ENCODE data around the gene HAVCR1.
"Not testable (repeated sequence)": the region's sequence is repeated elsewhere in the genome, so short reads cannot be mapped to it uniquely, and the experiment has no call there.

Gene HAVCR1

DNA sequence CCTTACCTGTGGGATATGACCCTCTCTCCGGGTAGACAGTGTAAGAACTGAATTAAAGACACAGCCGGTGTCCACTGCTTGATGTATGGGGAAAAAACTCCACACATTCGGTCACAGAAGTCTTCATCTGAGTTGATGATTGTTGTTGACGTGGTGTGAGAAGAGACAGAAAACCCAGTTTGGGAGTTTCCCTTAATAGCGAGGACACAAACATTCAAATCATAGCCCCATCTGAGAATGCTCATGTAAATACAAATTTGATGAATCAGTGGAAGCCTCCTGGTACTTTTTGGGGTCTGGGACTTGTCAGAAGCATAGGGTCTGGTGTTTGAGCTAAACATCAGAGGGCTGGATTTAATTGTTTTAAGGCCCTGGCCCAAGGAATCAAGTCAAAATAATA, 11.0 kb downstream of the HAVCR1 start:
- no peak for DNase-seq

DNA sequence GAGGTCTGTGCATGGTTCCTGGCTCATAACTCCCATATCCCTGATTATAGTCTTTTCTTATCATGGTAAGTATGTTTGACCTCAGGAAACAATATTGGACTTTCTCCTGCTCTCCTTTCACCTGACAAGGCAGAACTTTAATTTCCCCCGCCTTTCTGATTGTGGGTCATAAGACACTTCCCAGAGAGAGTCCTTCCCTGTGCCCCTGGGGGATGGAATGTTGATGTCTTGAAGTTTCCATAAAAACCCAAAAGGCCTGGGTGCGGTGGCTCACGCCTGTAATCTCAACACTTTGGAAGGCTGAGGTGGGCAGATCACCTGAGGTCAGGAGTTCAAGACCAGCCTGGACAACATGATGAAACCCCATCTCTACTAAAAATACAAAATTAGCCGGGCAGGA, 11.9 kb downstream of the HAVCR1 start:
- not testable (repeated sequence) for DNase-seq

DNA sequence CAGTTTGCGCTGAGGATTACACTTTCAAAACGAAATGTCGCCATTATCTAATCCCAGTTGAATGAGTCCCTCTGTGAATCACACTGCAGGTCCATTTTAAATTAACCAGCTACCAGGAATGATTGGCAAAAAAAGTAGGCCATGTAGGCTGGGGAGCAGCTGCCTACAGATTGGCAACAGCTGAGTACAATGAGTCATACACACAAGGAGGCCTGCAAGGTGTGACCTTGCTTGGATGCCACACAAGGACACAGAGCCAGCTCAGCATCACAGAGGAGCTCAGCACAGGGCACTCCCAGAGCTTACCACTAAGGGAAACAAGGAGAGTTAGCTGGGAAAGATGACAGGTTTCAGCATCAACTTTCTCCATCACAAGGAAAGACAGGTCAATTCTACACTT, 12.9 kb downstream of the HAVCR1 start:
- DNase-seq: no peak

DNA sequence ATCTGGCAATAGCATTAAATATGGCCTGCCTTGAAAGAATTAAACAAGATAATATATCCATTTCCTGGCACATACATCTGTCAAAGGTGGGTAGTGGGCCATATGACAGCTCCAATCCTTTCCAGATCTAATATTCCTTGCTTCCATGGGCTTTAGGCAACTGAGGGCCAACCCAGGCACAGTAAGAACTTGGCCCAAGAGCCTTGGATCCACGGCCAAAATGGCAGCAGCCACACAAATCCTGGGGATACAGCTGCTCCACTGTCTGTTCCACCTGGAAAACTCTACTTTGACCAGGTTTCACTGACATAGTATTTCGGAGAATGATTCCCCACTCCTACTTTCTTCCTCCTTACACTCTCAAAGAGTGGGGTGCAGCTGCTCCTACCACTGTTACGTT, 13.3 kb downstream of the HAVCR1 start:
- no peak for DNase-seq

DNA sequence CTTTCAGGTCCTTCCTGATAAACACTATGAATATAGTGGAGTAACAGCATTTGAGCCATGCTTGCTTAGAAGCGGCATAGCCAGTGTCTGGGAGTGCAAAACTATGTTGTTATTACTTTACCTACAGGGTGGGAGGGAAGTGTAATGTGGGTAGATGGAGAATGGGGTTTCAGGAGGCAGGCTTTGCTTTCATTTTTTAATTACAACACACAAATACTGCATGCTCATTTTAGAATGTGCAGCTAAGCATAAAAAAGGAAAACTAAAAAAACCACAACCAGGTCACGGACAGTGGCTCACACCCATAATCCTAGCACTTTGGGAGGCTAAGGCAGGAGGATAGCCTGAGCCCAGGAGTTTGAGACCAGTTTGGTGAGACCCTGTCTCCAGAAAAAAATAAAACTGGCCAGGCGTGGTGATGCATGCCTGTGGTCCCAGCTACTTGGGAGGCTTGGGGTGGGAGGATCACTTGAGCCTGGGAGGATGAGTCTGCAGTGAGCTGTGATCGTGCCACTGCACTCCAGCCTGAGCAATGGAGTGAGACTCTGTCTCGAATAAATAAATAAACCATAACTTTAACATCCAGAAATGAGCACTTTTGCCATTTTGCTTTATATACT, 20.2 kb downstream of the HAVCR1 start:
- no peak for DNase-seq

DNA sequence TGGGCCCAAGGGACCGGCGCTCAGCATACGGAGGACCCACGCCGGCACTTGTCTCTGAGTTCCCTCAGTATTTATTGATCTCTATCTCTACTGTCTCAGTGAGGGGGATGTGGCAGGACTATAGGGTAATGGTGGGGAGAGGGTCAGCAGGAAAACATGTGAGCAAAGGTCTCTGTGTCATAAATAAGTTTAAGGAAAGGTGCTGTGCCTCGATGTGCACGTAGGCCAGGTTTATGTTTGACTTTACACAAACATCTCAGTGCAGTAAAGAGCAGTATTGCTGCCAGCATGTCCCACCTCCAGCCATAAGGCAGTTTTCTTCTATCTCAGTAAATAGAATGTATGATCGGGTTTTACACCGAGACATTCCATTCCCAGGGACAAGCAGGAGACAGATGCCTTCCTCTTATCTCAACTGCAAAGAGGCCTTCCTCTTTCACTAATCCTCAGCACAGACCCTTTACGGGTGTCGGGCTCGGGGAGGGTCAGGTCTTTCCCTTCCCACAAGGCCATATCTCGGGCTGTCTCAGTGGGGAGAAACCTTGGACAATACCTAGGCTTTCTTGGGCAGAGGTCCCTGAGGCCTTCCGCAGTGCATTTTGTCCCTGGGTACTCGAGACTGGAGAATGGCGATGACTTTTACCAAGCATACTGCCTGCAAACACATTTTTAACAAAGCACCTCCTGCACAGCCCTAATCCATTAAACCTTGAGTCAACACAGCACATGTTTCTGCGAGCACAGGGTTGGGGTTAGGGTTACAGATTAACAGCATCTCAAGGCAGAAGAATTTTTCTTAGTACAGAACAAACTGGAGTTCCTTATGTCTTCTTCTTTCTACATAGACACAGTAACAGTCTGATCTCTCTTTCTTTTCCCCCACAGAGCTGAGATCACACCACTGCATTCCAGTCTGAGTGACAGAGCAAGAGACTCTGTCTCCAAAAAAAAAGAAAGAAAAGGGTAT, 24.5 kb downstream of the HAVCR1 start:
- not testable (repeated sequence) for DNase-seq

DNA sequence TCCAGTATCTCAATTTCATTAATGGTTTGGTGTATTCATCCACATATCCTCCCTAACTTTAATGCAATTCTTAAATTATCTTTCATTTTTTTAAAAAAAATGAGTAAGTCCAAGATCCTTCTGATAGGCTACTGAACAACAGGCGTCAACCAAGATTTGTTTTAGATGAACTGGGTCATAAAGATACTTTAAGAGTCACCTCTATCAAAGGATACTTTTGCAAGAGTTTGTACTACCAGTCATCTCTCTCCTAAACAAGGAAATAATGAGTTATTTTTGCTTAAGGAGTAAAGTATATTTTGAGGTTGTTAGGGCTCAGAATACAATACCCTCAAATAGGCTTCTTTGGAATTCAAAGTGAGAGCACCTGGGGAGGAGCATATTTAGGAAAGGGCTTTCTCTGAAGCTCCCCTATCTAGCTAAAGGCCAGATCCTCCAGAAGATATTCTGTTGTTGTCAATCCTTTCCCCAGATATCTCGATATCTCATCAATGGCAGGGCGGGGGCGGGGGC, 25.8 kb downstream of the HAVCR1 start:
- DNase-seq: no peak

DNA sequence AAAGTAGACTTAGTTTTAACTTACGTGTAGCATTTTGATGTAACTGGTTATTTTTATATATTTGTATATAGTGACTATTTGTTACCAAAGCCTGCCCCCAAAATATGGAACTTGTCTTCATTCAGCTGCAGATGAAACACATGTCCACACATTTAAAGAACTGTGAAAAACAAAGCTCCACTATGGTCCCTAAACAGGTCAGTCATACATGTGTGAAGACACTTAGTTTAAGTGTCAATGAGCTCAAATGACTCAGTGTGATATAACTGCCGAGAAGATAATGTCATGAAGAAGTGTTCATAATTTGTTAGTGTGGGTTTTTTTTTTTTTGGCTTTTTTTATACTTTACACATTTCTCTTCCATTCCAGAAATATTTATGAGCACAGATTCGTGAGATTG, 28.2 kb downstream of the HAVCR1 start:
- no peak for DNase-seq

DNA sequence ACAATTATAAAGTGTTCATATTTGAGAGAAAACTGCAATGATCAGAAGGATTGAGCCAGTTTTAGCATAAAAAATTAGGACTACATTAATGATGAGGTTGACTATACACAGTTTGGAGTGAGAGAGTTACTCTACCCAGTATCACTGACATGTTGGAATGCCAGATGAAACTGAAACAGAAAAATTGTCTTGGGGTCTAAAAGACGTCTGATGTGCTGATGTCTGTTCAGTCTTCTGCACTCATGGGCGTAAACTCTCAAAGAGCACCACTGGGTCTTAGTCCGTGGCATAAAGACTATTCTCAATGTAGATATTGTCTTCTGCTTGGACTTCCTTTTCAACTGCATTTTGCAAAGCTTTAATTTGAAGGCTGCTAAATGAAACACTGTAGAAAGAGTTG, 29.5 kb downstream of the HAVCR1 start:
- DNase-seq: no peak

DNA sequence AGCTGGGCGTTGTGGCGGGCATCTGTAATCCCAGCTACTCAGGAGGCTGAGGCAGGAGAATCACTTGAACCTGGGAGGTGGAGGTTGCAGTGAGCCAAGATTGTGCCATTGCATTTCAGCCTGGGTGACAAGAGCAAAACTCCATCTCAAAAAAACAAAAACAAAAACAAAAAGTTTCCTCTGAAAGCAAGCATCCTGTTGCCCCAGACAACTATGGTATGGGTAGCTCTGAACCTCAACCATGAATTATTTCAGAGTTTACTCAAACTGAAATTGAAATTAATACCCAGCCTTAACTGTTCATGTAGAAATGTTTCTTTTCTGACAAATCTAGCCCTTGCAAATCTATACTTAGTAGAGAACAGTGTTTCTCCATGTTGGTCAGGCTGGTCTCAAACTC, 31.3 kb downstream of the HAVCR1 start:
- DNase-seq: not testable (repeated sequence)

DNA sequence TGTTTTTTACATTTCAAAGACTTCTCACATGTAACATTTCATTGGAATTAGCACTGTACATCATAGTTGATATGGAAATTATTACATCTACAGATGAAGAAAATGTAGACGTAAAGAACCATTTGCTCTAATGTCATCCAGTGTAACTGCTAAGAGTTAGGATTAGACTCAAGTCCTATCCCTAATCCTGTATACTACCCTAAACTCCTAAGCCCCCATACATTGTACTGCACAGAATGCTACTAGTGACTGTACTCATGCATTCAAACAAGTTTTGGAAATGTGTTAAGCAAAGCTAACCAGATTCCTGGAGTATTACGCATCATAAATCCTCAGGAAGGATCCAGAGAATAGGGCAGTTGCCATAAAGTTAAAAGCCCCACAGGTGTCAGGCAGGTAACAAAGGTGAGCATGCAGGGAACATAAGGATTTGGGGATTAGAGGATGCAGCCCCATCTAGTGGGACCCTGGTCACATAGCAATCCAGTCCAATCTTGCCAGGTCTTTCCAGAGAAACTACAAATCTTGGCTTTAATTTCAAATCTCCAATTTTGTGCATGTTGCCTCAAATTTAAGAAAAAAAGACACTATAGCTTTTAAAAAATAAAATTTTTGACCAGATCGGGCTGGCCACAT, 32.0 kb downstream of the HAVCR1 start:
- DNase-seq: peak; percentile 45

DNA sequence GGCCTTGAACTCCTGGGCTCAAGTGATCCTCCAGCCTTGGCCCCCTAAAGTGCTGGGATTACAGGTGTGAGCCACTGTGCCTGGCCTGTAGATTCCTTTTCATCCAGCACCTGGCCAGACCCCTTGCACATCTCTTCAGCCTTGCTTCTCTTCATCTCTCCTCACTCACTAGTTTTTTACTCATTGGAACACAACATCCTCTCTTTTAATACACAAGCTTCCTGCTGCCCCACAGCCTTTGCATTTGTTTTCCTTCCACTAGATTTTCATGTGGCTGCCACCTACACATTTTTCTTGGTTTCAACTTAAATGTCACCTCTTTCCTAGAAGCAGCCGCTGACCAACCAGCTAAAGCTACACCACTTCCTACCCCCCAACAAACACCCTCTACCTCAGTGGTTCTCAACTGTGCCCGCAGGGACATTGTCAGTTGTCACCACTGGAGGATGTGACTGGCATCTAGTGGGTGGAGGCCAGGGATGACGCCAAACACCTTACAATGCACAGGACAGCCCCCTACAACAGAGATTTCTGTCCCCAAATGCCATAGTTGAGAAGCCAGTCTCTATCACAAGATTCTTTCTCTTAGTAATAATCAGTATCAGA, 33.7 kb downstream of the HAVCR1 start:
- no peak for DNase-seq

DNA sequence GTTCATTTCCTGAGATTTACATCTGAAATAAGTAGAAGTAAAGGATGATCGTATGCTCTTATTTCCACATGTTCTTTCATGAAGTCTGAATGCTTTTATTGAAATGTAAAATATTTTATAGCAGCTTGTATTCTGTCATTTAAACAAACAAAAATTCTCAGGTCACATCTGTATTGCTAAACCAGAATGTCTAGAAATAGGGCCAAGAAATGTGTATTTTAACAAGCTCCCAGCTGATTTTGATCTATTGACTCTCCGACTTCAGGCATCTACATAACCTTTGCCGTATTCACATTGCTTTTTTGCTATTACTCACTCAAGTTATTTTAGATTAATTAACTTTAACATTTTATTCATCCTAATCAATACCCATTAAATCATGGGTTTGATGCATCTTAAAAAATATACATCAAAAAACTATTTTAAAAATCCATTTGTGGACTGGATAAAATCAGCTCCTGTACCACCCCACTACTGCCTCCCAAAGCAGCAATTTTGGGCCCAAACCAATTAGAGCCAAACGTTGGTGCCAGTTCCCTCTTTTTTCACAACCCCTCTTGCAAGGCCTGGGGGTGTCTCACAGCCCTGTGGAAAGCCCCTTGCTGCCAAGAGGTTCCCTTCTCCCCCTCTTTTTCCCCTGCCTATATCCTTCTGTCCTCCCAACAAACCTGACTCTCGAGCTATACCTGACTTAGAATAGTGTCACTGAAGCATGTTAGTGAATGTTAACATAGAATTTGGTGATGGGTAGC, 34.5 kb downstream of the HAVCR1 start:
- DNase-seq: no peak

DNA sequence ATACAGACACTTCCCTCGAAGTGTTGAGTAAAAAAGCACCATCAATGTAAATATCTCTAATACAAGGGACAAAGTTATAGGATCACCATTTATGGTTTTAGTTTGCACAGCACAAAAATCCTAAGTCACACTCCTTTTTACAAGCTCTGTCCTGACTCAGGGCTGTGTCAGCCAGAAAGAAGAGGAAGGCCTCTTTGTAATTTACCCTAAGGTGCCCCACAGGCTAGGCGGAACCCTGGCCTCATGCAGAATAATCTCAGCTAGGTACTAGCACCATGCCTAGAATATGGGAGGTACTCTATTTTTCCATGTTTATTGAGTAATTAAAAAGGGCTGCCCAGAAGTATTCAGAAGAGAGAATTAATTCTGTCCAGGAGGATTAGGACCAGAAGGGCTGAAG, 36.9 kb downstream of the HAVCR1 start:
- no peak for DNase-seq

DNA sequence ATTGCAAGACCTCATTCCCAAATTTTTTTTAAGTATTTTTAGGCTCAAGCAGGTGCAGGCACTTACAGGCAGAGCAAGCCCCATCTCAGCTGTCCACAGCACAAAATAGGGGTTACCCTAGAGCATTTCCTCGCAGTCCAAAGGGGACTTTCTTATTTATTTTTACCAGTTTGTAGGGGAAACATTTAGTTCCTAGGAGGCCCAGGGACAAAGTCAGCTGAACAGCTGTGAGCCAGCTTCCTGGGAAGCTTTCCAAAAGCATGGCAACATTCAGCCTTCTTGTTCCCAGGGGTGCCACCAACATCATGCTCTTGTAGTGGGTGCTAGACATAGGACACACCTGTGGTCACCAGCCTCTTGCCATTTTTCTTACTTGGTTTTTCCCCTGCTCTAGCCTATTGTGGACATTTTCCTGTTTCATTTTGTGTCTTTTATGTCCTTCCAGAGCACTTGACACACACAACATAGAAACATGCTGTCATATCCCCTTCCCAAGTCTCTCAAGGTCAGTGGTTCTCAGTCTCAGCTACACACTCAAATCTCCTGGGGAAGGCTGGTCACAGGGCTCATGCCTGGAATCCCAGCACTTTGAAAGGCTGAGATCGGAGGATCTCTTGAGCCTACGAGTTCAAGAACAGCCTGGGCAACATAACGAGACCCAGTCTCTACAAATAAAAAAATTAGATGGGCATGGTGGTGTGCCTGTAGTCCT, 38.2 kb downstream of the HAVCR1 start:
- DNase-seq: no peak

DNA sequence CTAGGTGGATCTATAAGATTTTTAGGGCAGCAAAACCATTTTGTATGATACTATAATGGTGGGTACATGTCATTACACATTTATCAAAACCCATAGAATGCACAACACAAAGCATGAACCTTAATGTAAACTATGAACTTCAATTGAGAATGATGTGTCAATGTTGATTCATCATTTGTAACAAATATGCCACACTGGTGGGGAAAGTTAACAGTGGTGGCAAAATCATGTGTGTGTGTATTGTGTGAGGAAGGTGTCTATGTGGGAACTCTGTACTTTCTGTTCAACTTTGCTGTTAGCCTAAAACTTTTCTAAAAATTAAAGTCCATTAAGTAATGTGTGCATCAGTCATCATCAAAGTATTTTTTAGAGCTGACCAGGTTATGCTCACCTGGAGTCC, 38.9 kb downstream of the HAVCR1 start:
- DNase-seq: no peak

DNA sequence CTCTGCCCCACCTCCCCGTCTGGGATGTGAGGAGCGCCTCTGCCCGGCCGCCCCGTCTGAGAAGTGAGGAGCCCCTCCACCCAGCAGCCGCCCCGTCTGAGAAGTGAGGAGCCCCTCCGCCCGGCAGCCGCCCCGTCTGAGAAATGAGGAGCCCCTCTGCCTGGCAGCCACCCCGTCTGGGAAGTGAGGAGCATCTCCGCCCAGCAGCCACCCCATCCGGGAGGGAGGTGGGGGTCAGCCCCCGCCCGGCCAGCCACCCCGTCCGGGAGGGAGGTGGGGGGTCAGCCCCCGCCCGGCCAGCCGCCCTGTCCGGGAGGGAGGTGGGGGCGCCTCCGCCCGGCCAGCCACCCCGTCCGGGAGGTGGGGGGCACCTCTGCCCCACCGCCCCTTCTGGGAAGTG, 44.8 kb downstream of the HAVCR1 start:
- DNase-seq: not testable (repeated sequence)

DNA sequence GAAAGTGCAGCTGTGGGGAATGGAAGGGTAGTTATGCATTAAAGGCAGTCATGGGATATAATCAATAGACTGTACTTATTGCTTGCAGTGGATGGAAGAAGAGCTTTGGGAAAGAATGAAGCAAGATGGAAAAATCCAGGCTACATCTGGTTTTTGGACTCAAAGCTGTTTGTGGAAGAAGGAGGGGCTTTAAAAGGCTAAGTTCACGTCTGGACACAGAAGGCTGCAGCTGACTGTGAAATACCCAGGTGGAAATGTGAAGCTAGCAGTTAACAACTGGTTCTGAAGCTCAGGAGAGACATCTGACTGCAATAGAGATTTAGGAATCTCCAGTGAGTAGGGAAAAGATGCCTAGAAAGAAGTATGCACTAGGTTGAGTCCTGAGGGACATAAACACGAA, 52.7 kb downstream of the HAVCR1 start:
- DNase-seq: no peak

DNA sequence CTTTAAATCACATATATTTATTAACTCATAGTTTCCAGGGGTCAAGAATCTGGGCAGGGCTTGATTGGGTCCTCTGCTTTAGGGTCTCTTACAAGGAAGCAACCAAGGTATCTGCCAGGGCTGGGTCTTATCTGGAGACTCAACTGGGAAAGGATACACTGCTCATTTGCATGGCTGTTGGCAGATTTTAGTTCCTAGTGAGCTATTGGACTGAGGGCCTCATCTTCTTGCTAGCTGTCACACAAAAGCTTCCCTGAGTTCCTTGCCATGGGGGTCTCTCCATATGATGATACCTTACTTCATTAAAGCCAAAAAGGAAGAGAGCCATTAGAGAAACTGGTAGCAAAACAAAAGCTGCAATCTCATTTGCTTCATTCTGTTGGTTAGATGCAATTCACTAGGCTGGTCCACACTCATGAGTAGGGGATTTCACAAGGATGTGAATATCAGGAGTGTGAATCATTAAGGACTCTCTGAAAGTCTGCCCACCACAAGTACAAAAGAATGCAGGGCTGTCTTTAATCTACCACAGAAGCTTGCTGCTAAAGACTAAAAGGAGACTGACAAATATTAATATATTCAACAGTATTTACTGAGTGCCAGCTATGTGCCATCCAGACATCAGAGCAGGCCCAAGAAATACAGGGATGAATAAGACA, 53.9 kb downstream of the HAVCR1 start:
- no peak for DNase-seq

DNA sequence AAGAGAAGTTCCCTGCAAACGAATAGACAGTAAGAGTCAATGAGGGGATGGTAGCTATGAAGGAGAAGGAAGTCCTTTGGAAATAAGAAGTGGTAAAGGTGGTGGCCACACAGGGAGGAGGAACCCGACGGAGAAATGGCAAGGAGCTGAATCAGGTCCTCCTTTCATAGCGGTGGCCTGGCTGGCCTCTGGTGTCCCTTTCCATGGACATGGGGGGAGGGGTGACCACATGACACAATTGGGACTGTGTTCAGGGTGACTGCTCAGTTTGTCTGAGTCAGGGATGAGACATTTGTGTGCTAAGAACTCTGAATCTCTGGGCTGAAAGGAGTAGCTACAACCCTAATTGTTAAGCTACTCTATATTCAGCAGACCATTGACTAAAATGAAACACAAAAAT, 67.2 kb downstream of the HAVCR1 start:
- no peak for DNase-seq

DNA sequence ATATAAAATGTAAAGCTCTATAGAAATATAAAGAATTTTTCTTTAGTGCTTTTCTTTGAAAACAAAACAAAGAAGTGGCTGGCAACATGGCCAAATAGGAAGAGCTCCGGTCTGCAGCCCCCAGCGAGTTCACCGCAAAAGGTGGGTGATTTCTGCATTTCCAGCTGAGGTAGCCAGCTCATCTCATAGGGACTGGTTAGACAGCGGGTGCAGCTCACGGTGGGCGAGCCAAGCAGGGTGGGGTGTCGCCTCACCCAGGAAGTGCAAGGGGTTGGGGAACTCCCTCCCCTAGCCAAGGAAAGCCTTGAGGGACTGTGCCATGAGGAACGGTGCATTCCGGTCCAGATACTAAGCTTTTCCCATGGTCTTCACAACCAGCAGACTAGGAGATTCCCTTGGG, 74.9 kb downstream of the HAVCR1 start:
- no peak for DNase-seq
